H1 (cell line): ENCODE results near the gene KRTAP9-6. TPM values are rescaled to one million over a fixed set of nuclear protein-coding genes. Genes with fewer than 3 reads are reported as not detected.
"Not testable (repeated sequence)": the region's sequence is repeated elsewhere in the genome, so short reads cannot be mapped to it uniquely, and the experiment has no call there.

Experiments used
- CTCF ChIA-PET: fragments of 300-600 bp; sonication (Branson Sonifier 250); formaldehyde crosslinking; loops from one replicate; lab custom pipeline; 2021; ENCODE audit not compliant: partially characterized antibody; lab: Charles Lee
- POLR2A ChIA-PET: fragments of 300-600 bp; sonication (Branson Sonifier 250); formaldehyde crosslinking; loops from one replicate; lab custom pipeline; 2021; ENCODE audit warnings: inconsistent platforms; ENCODE audit not compliant: partially characterized antibody; lab: Charles Lee
- DNase-seq, 2 experiments: peaks; one replicate each; pipeline versions ENCODE4 v3.0.0 to v3.0.0-alpha.2; 2010 to 2022; ENCODE audit warnings: low spot score in 2 of 2, low read depth in 1 of 2, mixed read lengths in 1 of 2
- FAIRE-seq: peaks from 2 replicates; lab custom pipeline; 2011; peaks lifted over from hg19 to GRCh38; lab: Jason Lieb, UNC
- H2AFZ ChIP-seq: 2 replicates; pipeline ENCODE4 v1.8.1; 2012; ENCODE audit warnings: low read length, inconsistent platforms
- H2AK5ac ChIP-seq: 2 replicates; pipeline ENCODE4 v1.6.1; 2013; ENCODE audit warnings: low read depth, low read length
- H2BK120ac ChIP-seq: replicated peaks from 2 replicates; pipeline ENCODE3; 2013; ENCODE audit warnings: low read depth, low read length, inconsistent platforms
- H2BK12ac ChIP-seq: 2 replicates; pipeline ENCODE4 v1.6.1; 2013; ENCODE audit warnings: low read depth, low read length
- H2BK15ac ChIP-seq: 2 replicates; pipeline ENCODE4 v1.6.1; 2013; ENCODE audit warnings: low read length
- H2BK20ac ChIP-seq: 2 replicates; pipeline ENCODE4 v1.6.1; 2013; ENCODE audit warnings: low read length
- H2BK5ac ChIP-seq: 2 replicates; pipeline ENCODE4 v1.6.1; 2013; ENCODE audit warnings: low read depth, low read length
- H3K14ac ChIP-seq: 2 replicates; pipeline ENCODE4 v1.6.1; 2013; ENCODE audit warnings: inconsistent platforms; ENCODE audit not compliant: insufficient read length
- H3K18ac ChIP-seq: 2 replicates; pipeline ENCODE4 v1.6.1; 2013; ENCODE audit warnings: low read length; ENCODE audit errors: extremely low read depth
- H3K23ac ChIP-seq: 2 replicates; pipeline ENCODE4 v1.6.1; 2013; ENCODE audit warnings: inconsistent platforms; ENCODE audit not compliant: insufficient read length
- H3K23me2 ChIP-seq: 2 replicates; pipeline ENCODE4 v1.6.1; 2013; ENCODE audit warnings: low read depth, low read length
- H3K27ac ChIP-seq: 2 replicates; pipeline ENCODE4 v1.6.1; 2011; ENCODE audit warnings: low read depth, low read length, inconsistent platforms
- H3K27me3 ChIP-seq, 4 experiments: replicated peaks in 1 of 4; 1 replicate in 1 of 4; 2 replicates in 3 of 4; pipeline versions ENCODE4 v1.6.1 to v1.8.1; 2011 to 2013; ENCODE audit warnings: low read length in 3 of 4, mild to moderate bottlenecking in 3 of 4, inconsistent platforms in 2 of 4, mixed read lengths in 2 of 4, moderate library complexity in 1 of 4; ENCODE audit not compliant: control insufficient read depth in 3 of 4, insufficient read depth in 3 of 4; ENCODE audit errors: extremely low read depth in 1 of 4
- H3K36me3 ChIP-seq, 4 experiments: 2 replicates each; pipeline versions ENCODE4 v1.6.1 to v1.8.1; 2011 to 2013; ENCODE audit warnings: mild to moderate bottlenecking in 4 of 4, low read length in 3 of 4, moderate library complexity in 2 of 4, control low read depth in 1 of 4, inconsistent platforms in 1 of 4; ENCODE audit not compliant: insufficient read depth in 4 of 4, control insufficient read depth in 2 of 4
- H3K4ac ChIP-seq: replicated peaks from 2 replicates; pipeline ENCODE3; 2013; ENCODE audit warnings: low read length, low read depth, mixed read lengths, inconsistent platforms; ENCODE audit not compliant: insufficient read length
- H3K4me1 ChIP-seq, 4 experiments: replicated peaks in 1 of 4; 1 replicate in 1 of 4; 2 replicates in 3 of 4; pipeline versions ENCODE4 v1.6.1 to v1.8.1; 2011 to 2013; ENCODE audit warnings: low read length in 3 of 4, inconsistent platforms in 2 of 4, mixed read lengths in 1 of 4; ENCODE audit not compliant: insufficient read depth in 4 of 4, control insufficient read depth in 3 of 4
- H3K4me2 ChIP-seq, 2 experiments: 2 replicates each; pipeline versions ENCODE4 v1.6.1 to v1.8.1; 2011 to 2013; ENCODE audit warnings: low read depth in 2 of 2, low read length in 2 of 2, control low read depth in 1 of 2, inconsistent platforms in 1 of 2, mild to moderate bottlenecking in 1 of 2; ENCODE audit not compliant: insufficient read depth in 1 of 2
- H3K4me3 ChIP-seq, 4 experiments: fragments of 200-600, 300-600 bp in 1 of 4; sonication (generic), shearing (Covaris generic), sonication (Bioruptor Twin) in 1 of 4; 2 replicates each; pipeline versions ENCODE4 v1.5.1 to v1.8.1; 2011 to 2016; ENCODE audit warnings: low read length in 4 of 4, low read depth in 3 of 4, control low read depth in 2 of 4, inconsistent platforms in 2 of 4, mild to moderate bottlenecking in 2 of 4, mixed read lengths in 1 of 4, moderate library complexity in 1 of 4; ENCODE audit not compliant: insufficient read depth in 2 of 4; ENCODE audit errors: extremely low read depth in 1 of 4
- H3K56ac ChIP-seq: replicated peaks from 2 replicates; pipeline ENCODE3; 2013; ENCODE audit warnings: low read depth, mild to moderate bottlenecking, mixed read lengths, low read length, inconsistent platforms; ENCODE audit not compliant: insufficient read length
- H3K79me1 ChIP-seq: 2 replicates; pipeline ENCODE4 v1.6.1; 2013; ENCODE audit warnings: low read depth, low read length, control low read depth
- H3K79me2 ChIP-seq, 2 experiments: 2 replicates each; pipeline versions ENCODE4 v1.6.1 to v1.8.1; 2012 to 2013; ENCODE audit warnings: low read length in 2 of 2, mild to moderate bottlenecking in 2 of 2, inconsistent platforms in 1 of 2; ENCODE audit not compliant: insufficient read depth in 2 of 2, control insufficient read depth in 1 of 2
- H3K9ac ChIP-seq, 4 experiments: replicated peaks in 1 of 4; 1 replicate in 1 of 4; 2 replicates in 3 of 4; pipeline versions ENCODE4 v1.6.1 to v1.8.1; 2011 to 2013; ENCODE audit warnings: low read depth in 3 of 4, low read length in 3 of 4, control low read depth in 2 of 4, mild to moderate bottlenecking in 2 of 4, moderate library complexity in 2 of 4, inconsistent platforms in 1 of 4; ENCODE audit errors: extremely low read depth in 1 of 4
- H3K9me3 ChIP-seq, 2 experiments: 2 replicates each; pipeline versions ENCODE4 v1.6.1 to v1.8.1; 2012 to 2013; ENCODE audit warnings: mild to moderate bottlenecking in 2 of 2, moderate library complexity in 2 of 2, control low read depth in 1 of 2, inconsistent platforms in 1 of 2, low read depth in 1 of 2, low read length in 1 of 2, mixed read lengths in 1 of 2; ENCODE audit not compliant: insufficient read depth in 2 of 2
- H4K20me1 ChIP-seq, 2 experiments: replicated peaks in 1 of 2; 2 replicates each; pipeline versions ENCODE3 to v1.8.1; 2011 to 2013; ENCODE audit warnings: inconsistent platforms in 2 of 2, low read length in 2 of 2, mild to moderate bottlenecking in 1 of 2; ENCODE audit not compliant: insufficient read depth in 2 of 2, control insufficient read depth in 1 of 2
- H4K5ac ChIP-seq: 2 replicates; pipeline ENCODE4 v1.6.1; 2013; ENCODE audit warnings: low read length, low read depth, mixed read lengths, inconsistent platforms; ENCODE audit not compliant: insufficient read length
- H4K8ac ChIP-seq: 2 replicates; pipeline ENCODE4 v1.8.0; 2013; ENCODE audit warnings: mild to moderate bottlenecking, moderate library complexity, low read length, inconsistent platforms; ENCODE audit not compliant: insufficient read depth; ENCODE audit errors: extremely low read depth
- H4K91ac ChIP-seq: replicated peaks from 2 replicates; pipeline ENCODE3; 2013; ENCODE audit warnings: low read length, mixed read lengths, inconsistent platforms; ENCODE audit not compliant: insufficient read length
- FOSL1 ChIP-seq: IDR thresholded peaks from 2 replicates; pipeline ENCODE4 v1.6.1; 2011; ENCODE audit warnings: mild to moderate bottlenecking, low read depth, low read length, moderate library complexity; ENCODE audit not compliant: insufficient read depth
- JUND ChIP-seq: IDR thresholded peaks from 2 replicates; pipeline ENCODE4 v1.6.1; 2011; ENCODE audit warnings: mild to moderate bottlenecking, improper control_type of control experiment, low read length
- MAX ChIP-seq: IDR thresholded peaks from 2 replicates; pipeline ENCODE4 v1.6.1; 2012; ENCODE audit warnings: inconsistent platforms
- NANOG ChIP-seq: IDR thresholded peaks from 2 replicates; pipeline ENCODE4 v1.6.1; 2011; ENCODE audit warnings: low read length, low read depth, mild to moderate bottlenecking, inconsistent platforms; ENCODE audit not compliant: insufficient read depth, poor library complexity, severe bottlenecking
- NRF1 ChIP-seq: IDR thresholded peaks from 2 replicates; pipeline ENCODE4 v1.6.1; 2011; ENCODE audit warnings: mild to moderate bottlenecking, low read depth, low read length, improper control_type of control experiment
- POLR2AphosphoS5 ChIP-seq: IDR thresholded peaks from 2 replicates; pipeline ENCODE4 v1.6.1; 2011; ENCODE audit warnings: low read depth, low read length
- RAD21 ChIP-seq, 2 experiments: IDR thresholded peaks in 1 of 2; conservative IDR thresholded peaks in 1 of 2; 2 replicates each; pipeline ENCODE4 v1.6.1; 2011; ENCODE audit warnings: low read depth in 2 of 2, low read length in 2 of 2, improper control_type of control experiment in 1 of 2, inconsistent platforms in 1 of 2, mild to moderate bottlenecking in 1 of 2, moderate library complexity in 1 of 2
- SP2 ChIP-seq: IDR thresholded peaks from 2 replicates; pipeline ENCODE4 v1.6.1; 2012; ENCODE audit warnings: mild to moderate bottlenecking, low read length, inconsistent platforms
- WGBS, 2 experiments: shearing (Covaris generic) in 1 of 2; methylation state at CpG; one replicate each; pipeline versions ENCODE4 v1.1.6 to v1.1.7; 2013 to 2015; ENCODE audit warnings: low lambda C conversion rate in 2 of 2, mixed read lengths in 2 of 2, inconsistent platforms in 1 of 2, low coverage in 1 of 2, missing lambda C conversion rate in 1 of 2; ENCODE audit not compliant: insufficient replicate concordance in 2 of 2, insufficient coverage in 1 of 2, insufficient read length in 1 of 2; ENCODE audit errors: extremely low coverage in 1 of 2, missing lambda C conversion rate in 1 of 2; 5-methylcytosine and 5-hydroxymethylcytosine counted together
- polyA plus RNA-seq, 7 experiments: library from polyadenylated mRNA; depleted of rRNA in 3 of 7; stranded (reverse) in 5 of 7; unstranded in 2 of 7; fragments of >200 nt in 5 of 7; fragments of 200-250 nt in 2 of 7; gene quantifications; 1 replicate in 5 of 7; 2 replicates in 1 of 7; 4 replicates in 1 of 7; pipeline versions ENCODE4 v1.2.1 to v1.2.3, GENCODE V29; 2011 to 2013; ENCODE audit warnings: missing spikeins in 2 of 7, mixed read lengths in 2 of 7
- total RNA-seq: library from RNA; stranded (reverse); fragmentation: NEBNext Ultra II Directional; extraction: Animal tissue kit (Norgen Biotek cat#: 25700); gene quantifications from 2 replicates; pipeline ENCODE4 v1.2.1, GENCODE V29; 2021

KRTAP9-6 gene
- total and polyA plus RNA-seq, 2 of the 8 experiments (the other 6 are each of a cell fraction or from before 2014, with no cell fraction given): not detected

DNA sequence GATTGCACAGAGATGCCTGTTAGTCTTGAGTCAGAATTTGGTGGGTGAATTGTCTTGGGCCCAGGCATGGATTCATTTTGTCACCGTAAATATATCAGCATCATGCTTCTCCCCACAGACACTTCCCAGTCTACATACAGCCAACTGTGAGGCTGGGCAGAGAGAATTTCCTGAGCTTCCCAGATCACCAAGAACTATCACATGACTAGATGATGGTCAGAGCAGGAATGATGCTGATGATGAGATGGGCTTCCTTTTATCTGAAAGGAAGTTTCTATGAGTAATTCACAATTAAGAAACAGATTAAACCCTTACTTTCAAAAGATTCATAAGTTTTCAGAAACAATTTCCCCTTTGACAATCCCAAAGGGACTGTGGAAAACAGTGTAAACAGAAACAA, 10.3 kb upstream of the KRTAP9-6 start (continued):
- TF ChIP-seq RAD21 (IDR thresholded peaks at IDR 0.05 in 1 of 2, conservative IDR thresholded peaks at IDR 0.05 in 1 of 2; ENCODE audit: low read depth in 2 of 2, low read length in 2 of 2) (no peak), NANOG (no peak), MAX (no peak), FOSL1 (no peak), POLR2AphosphoS5 (no peak), NRF1 (no peak), SP2 (no peak), JUND (no peak)

DNA sequence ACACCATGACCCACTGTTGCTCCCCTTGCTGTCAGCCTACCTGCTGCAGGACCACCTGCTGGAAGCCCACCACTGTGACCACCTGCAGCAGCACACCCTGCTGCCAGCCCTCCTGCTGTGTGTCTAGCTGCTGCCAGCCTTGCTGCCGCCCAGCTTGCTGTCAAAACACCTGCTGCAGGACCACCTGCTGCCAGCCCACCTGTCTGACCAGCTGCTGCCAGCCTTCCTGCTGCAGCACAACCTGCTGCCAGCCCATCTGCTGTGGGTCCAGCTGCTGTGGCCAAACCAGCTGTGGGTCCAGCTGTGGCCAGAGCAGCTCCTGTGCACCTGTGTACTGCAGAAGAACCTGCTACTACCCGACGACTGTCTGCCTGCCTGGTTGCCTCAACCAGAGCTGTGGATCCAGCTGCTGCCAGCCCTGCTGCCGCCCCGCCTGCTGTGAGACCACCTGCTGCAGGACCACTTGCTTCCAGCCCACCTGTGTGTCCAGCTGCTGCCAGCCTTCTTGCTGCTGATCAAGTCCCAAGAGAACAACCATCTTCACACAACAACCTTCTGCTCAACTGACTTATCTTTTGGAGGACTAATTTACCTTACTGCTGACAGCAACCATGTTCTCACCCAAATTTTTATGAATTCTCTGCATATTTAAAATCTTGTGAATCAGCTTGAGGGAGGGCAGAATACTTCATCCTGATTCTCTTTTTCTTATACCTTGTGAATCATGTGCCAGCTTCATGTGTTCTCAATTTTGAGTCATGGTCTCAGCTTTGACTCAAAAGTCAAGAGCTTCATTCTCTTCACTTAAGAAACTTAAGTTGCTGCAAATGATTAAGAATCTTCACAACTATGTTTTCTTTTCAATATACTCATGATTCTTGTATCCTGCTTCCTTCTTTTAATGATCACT, 9.5 kb upstream of the KRTAP9-6 start, which contains the start of gene KRTAP9-9:
TSS of gene KRTAP9-9 (plus strand) at position 4 of the 910 bp plus-strand sequence.
- H3K23me2 ChIP-seq, H4K20me1 ChIP-seq, H3K4me1 ChIP-seq, DNase-seq, H3K4me2 ChIP-seq, H4K8ac ChIP-seq, H3K36me3 ChIP-seq, H3K9ac ChIP-seq, H3K4ac ChIP-seq, FAIRE-seq, H3K79me2 ChIP-seq, H2AK5ac ChIP-seq, POLR2A ChIA-PET, H2BK20ac ChIP-seq, H2BK120ac ChIP-seq, H3K18ac ChIP-seq, H3K27me3 ChIP-seq, H2BK15ac ChIP-seq, H2BK12ac ChIP-seq, H3K56ac ChIP-seq, H4K91ac ChIP-seq, H2BK5ac ChIP-seq, H3K14ac ChIP-seq, H3K27ac ChIP-seq, H2AFZ ChIP-seq, H3K79me1 ChIP-seq, H4K5ac ChIP-seq, H3K23ac ChIP-seq, H3K9me3 ChIP-seq, H3K4me3 ChIP-seq: not testable (repeated sequence)
- CTCF ChIA-PET: interaction anchor here (1.0 kb wide), 1 partner anchor 19 kb away, joined by 3 read pairs; no protein-coding TSS in a partner anchor
- 81% methylated on average over 5 of the region's 5 CpGs; no CpG with 5 or more reads in 1 of the 2 experiments for WGBS, 2 experiments
